Thymus (tissue), 11 donors: ENCODE results near the gene NUP214. TPM values are rescaled to one million over a fixed set of nuclear protein-coding genes. Genes with fewer than 3 reads are reported as not detected.
A peak's percentile ranks its signal among the peaks of the same experiment; 100 is the strongest.

ENCODE experiments used
- DNase-seq, 9 donors: peaks; one replicate each; pipeline ENCODE4 v3.0.0-alpha.2; 2013; ENCODE audit warnings: low spot score in 9 of 9, low read depth in 6 of 9, missing footprints in 1 of 9
- H3K27ac ChIP-seq, 2 donors: one replicate each; pipeline ENCODE4 v1.5.1; 2013; ENCODE audit warnings: control low read depth in 1 of 2, low read depth in 1 of 2, low read length in 1 of 2, mild to moderate bottlenecking in 1 of 2, moderate library complexity in 1 of 2
- H3K27me3 ChIP-seq, 2 donors: one replicate each; pipeline ENCODE4 v1.5.1; 2013; ENCODE audit warnings: low read length in 1 of 2; ENCODE audit not compliant: control insufficient read depth in 2 of 2, insufficient read depth in 1 of 2
- H3K36me3 ChIP-seq, 2 donors: one replicate each; pipeline ENCODE4 v1.5.1; 2013; ENCODE audit warnings: low read length in 1 of 2, mild to moderate bottlenecking in 1 of 2, moderate library complexity in 1 of 2; ENCODE audit not compliant: control insufficient read depth in 2 of 2, insufficient read depth in 2 of 2
- H3K4me1 ChIP-seq, 2 donors: one replicate each; pipeline ENCODE4 v1.5.1; 2013; ENCODE audit warnings: low read length in 2 of 2; ENCODE audit not compliant: control insufficient read depth in 2 of 2, insufficient read depth in 2 of 2
- H3K4me3 ChIP-seq, 2 donors: one replicate each; pipeline ENCODE4 v1.5.1; 2013; ENCODE audit warnings: low read length in 2 of 2, control low read depth in 1 of 2, mild to moderate bottlenecking in 1 of 2
- H3K9me3 ChIP-seq, 2 donors: one replicate each; pipeline ENCODE4 v1.5.1; 2013; ENCODE audit warnings: low read length in 1 of 2, mild to moderate bottlenecking in 1 of 2; ENCODE audit not compliant: control insufficient read depth in 2 of 2, insufficient read depth in 1 of 2
- WGBS: extraction: QIAGEN DNeasy Blood & Tissue Kit; methylation state at CpG from one replicate; pipeline ENCODE4 v1.1.7; 2013; 5-methylcytosine and 5-hydroxymethylcytosine counted together
- polyA plus RNA-seq: library from polyadenylated mRNA; stranded (reverse); fragments of 200-250 nt; gene quantifications from one replicate; pipeline ENCODE4 v1.2.3, GENCODE V29; 2013
- total RNA-seq: library from RNA; stranded (reverse); fragments of 120-200 nt; gene quantifications from one replicate; pipeline ENCODE4 v1.2.4, GENCODE V29; 2013
- donor health status: healthy.

Gene NUP214
- total and polyA plus RNA-seq, 2 donors: 31.3 to 35.0 TPM

- peak in 1 of 9 donors; percentile 34 for DNase-seq
- peaks cover 19 to 74% of the 10 kb centered on the region in 2 donors for H3K4me1 ChIP-seq
- H3K36me3 ChIP-seq: peaks cover 0 to 7% of the 10 kb centered on the region in 2 donors
- WGBS: 7% methylated on average over 18 of the region's 18 CpGs
- H3K27me3 ChIP-seq: peaks cover 0 to 31% of the 10 kb centered on the region in 2 donors
- peaks cover 0 to 3% of the 10 kb centered on the region in 2 donors for H3K9me3 ChIP-seq
- H3K4me3 ChIP-seq: peak overlapping the region; percentile 75 to 76
- peak overlapping the region; percentile 83 to 87 for H3K27ac ChIP-seq
Measured at GRCh38 chr9:131274674-131275331, 149.4 kb downstream of the NUP214 start.

- peaks cover 0 to 38% of the 10 kb centered on the region in 2 donors for H3K27me3 ChIP-seq
- peaks cover 0 to 7% of the 10 kb centered on the region in 2 donors for H3K36me3 ChIP-seq
- peak overlapping the region; percentile 83 to 87 for H3K27ac ChIP-seq
- peaks cover 19 to 67% of the 10 kb centered on the region in 2 donors for H3K4me1 ChIP-seq
- peak overlapping the region; percentile 75 to 76 for H3K4me3 ChIP-seq
- WGBS: 6% methylated on average over 29 of the region's 29 CpGs
- H3K9me3 ChIP-seq: peaks cover 0 to 3% of the 10 kb centered on the region in 2 donors
- peak in 2 of 9 donors; percentile 41 to 65 for DNase-seq
Measured at GRCh38 chr9:131275332-131276093, 150.1 kb downstream of the NUP214 start.

DNA sequence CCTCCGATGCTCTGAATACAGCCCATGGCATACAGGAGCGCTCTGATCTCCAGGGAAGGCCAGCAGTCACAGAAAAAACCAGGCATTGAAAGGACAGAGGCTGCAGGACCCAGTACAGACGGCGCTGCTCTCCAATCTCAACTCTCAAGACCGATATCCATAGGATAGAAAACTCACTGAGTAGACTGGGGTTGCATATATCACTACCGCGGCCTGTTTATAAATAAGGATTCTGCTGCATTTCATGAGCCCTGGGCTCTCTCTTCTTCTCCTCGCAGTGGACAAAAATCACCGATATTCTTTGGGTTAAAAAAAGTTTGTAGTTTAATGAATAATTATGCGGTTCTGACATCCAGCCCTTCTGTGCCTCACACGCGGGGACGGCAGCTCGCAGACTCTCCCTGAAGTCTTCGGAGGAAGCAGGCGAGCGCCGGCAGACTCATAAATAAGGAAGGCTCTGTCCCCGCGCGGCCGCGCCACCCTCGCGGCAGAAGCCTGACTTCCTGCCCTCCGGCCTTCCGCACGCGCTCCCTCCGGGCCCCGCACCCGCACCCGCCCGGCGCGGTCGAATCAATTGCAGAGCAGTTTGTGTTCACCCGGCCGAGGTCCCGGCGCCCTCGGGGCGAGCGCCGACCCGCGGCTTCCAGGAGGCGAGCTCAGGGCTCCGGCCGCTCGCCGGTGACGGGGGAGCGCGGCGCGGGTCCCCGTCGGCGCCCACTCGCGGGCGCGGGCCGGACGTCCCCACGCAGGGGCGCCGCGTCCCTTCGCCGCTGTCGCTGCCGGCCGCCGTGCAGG, 150.9 kb downstream of the NUP214 start, which contains the start of gene FAM78A:
FAM78A (minus strand) TSS at position 417 of the 795 bp plus-strand sequence; CDS start at position 86, 331 bp downstream.
- peak in 2 of 9 donors; percentile 53 to 70 for DNase-seq
- Histone ChIP-seq H3K27ac (peak within 1 kb of the TSS; percentile 83 to 87), H3K9me3 (peaks cover 0 to 3% of the 10 kb centered on the region in 2 donors), H3K4me1 (peaks cover 13 to 59% of the 10 kb centered on the region in 2 donors), H3K36me3 (peaks cover 0 to 7% of the 10 kb centered on the region in 2 donors), H3K27me3 (peaks cover 0 to 46% of the 10 kb centered on the region in 2 donors), H3K4me3 (peak within 1 kb of the TSS; percentile 75 to 76)
- WGBS: 1% methylated on average over 76 of the region's 76 CpGs

- no peak for DNase-seq
- H3K4me3 ChIP-seq: peak overlapping the region; percentile 75 to 76
- H3K36me3 ChIP-seq: peaks cover 0 to 7% of the 10 kb centered on the region in 2 donors
- peaks cover 0 to 3% of the 10 kb centered on the region in 2 donors for H3K9me3 ChIP-seq
- H3K27ac ChIP-seq: peak overlapping the region; percentile 61 to 83
- peaks cover 8 to 53% of the 10 kb centered on the region in 2 donors for H3K4me1 ChIP-seq
- peaks cover 1 to 52% of the 10 kb centered on the region in 2 donors for H3K27me3 ChIP-seq
- under 1% methylated on average over 60 of the region's 60 CpGs for WGBS
Measured at GRCh38 chr9:131276891-131277286, 151.5 kb downstream of the NUP214 start.

GRCh38 chr9:131277287-131277909, 152.0 kb downstream of the NUP214 start:
- Histone ChIP-seq H3K36me3 (peaks cover 0 to 4% of the 10 kb centered on the region in 2 donors), H3K27me3 (peaks cover 6 to 57% of the 10 kb centered on the region in 2 donors), H3K4me3 (peak overlapping the region; percentile 75 to 76), H3K9me3 (peaks cover 0 to 4% of the 10 kb centered on the region in 2 donors), H3K4me1 (peaks cover 4 to 48% of the 10 kb centered on the region in 2 donors), H3K27ac (peak overlapping the region; percentile 61 to 83)
- peak in 2 of 9 donors; percentile 32 to 71 for DNase-seq
- under 1% methylated on average over 78 of the region's 78 CpGs for WGBS

- Histone ChIP-seq H3K27ac (peak overlapping the region; percentile 33 to 83), H3K4me1 (peaks cover under 1 to 44% of the 10 kb centered on the region in 2 donors), H3K27me3 (peaks cover 13 to 64% of the 10 kb centered on the region in 2 donors), H3K4me3 (peak overlapping the region in 1 of 2 donors; percentile 75), H3K36me3 (peaks cover 0 to 2% of the 10 kb centered on the region in 2 donors), H3K9me3 (peaks cover 0 to 8% of the 10 kb centered on the region in 2 donors)
- WGBS: 11% methylated on average over 59 of the region's 59 CpGs
- DNase-seq: peak in 7 of 9 donors; percentile 71 to 93 (median 85)
Measured at GRCh38 chr9:131277910-131278701, 152.7 kb downstream of the NUP214 start.

- Histone ChIP-seq H3K36me3 (no peaks in the 10 kb centered on the region), H3K4me3 (no peak overlapping the region), H3K27ac (peak overlapping the region; percentile 1 to 33), H3K27me3 (peaks cover 16 to 70% of the 10 kb centered on the region in 2 donors), H3K4me1 (peaks cover 0 to 40% of the 10 kb centered on the region in 2 donors), H3K9me3 (peaks cover 0 to 9% of the 10 kb centered on the region in 2 donors)
- 34% methylated on average over 10 of the region's 10 CpGs for WGBS
- peak in 1 of 9 donors; percentile 41 for DNase-seq
Measured at GRCh38 chr9:131278702-131279111, 153.3 kb downstream of the NUP214 start.
